Measurements from ENCODE around the gene CD180. TPM values are rescaled to one million over a fixed set of nuclear protein-coding genes. Genes with fewer than 3 reads are reported as not detected.

Gene CD180
- total RNA-seq, 1 experiment from 2014 or later, result not detected

GRCh38 chr5:67147760-67148159 lies 48.8 kb downstream of the CD180 start:
- DNase-seq (ENCODE audit: low read depth, low spot score) (no peak), ATAC-seq (no peak)
- ChIA-PET POLR2A (interaction anchor here (0.5 kb wide), 1 partner anchor 134 kb away, joined by 4 read pairs; no protein-coding TSS in a partner anchor), CTCF (no interaction called here)
- H3K27me3 ChIP-seq (ENCODE audit: control insufficient read depth, insufficient read depth, low read length), result peaks cover 6% of the 10 kb centered on the region
- H3K27ac ChIP-seq (ENCODE audit: low read length), result no peak overlapping the region
- no peaks in the 10 kb centered on the region for H3K4me1 ChIP-seq (ENCODE audit: control insufficient read depth, insufficient read depth, low read length)
- no peak for TF ChIP-seq POLR2AphosphoS5 (IDR thresholded peaks at IDR 0.05; ENCODE audit: low read depth, low read length)
- H3K4me3 ChIP-seq (ENCODE audit: low read depth in 2 of 2, low read length in 2 of 2), result no peak overlapping the region
- no TSS peak for BruUV-seq (replicated peaks)
- H3K36me3 ChIP-seq (ENCODE audit: control insufficient read depth, insufficient read depth, low read length), result no peaks in the 10 kb centered on the region
- no peaks in the 10 kb centered on the region for H3K9me3 ChIP-seq (ENCODE audit: control insufficient read depth, insufficient read depth, low read depth, low read length)
- in situ Hi-C loops (cut with HindIII; ENCODE audit: low pct_unique_long_range_greater_than_20kb, low sequenced_read_pairs) (no loop called here), intact Hi-C loops (cut with micrococcal nuclease; ENCODE audit: unreplicated experiment) (loop anchor here (10.0 kb wide), 1 partner anchor 263 kb away; no protein-coding TSS in a partner anchor)

DNA sequence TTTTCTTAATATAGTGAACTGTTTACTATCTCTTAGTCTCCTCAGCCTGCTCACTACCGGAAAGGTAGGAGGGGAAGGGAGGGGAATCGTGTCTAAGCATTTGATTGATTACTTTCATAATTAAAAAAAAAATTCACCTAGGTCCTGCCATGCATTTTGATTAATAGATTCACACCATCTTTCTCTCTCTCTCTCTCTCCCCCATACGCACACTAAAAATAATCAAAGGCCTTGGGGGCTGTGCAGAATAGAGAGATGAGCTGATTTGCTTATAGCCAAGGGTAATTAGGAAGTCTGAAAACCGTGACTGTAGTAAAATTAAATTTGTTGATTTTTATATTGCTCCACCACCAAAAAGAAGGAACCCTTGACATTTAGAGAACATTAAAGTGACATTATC lies 49.6 kb downstream of the CD180 start:
- no peaks in the 10 kb centered on the region for H3K9me3 ChIP-seq (ENCODE audit: control insufficient read depth, insufficient read depth, low read depth, low read length)
- no peaks in the 10 kb centered on the region for H3K4me1 ChIP-seq (ENCODE audit: control insufficient read depth, insufficient read depth, low read length)
- POLR2A ChIA-PET, result no interaction called here
- ATAC-seq (no peak), DNase-seq (ENCODE audit: low read depth, low spot score) (no peak)
- H3K27ac ChIP-seq (ENCODE audit: low read length), result no peak overlapping the region
- BruUV-seq (replicated peaks), result no TSS peak
- in situ Hi-C loops (cut with HindIII; ENCODE audit: low pct_unique_long_range_greater_than_20kb, low sequenced_read_pairs), result no loop called here
- peaks cover 2% of the 10 kb centered on the region for H3K27me3 ChIP-seq (ENCODE audit: control insufficient read depth, insufficient read depth, low read length)
- CTCF ChIA-PET, result no interaction called here
- TF ChIP-seq POLR2AphosphoS5 (IDR thresholded peaks at IDR 0.05; ENCODE audit: low read depth, low read length), result no peak
- TF ChIP-seq TCF7L2 (IDR thresholded peaks at IDR 0.05; ENCODE audit: low read depth, low read length), result no peak
- TF ChIP-seq, protein P1, sequence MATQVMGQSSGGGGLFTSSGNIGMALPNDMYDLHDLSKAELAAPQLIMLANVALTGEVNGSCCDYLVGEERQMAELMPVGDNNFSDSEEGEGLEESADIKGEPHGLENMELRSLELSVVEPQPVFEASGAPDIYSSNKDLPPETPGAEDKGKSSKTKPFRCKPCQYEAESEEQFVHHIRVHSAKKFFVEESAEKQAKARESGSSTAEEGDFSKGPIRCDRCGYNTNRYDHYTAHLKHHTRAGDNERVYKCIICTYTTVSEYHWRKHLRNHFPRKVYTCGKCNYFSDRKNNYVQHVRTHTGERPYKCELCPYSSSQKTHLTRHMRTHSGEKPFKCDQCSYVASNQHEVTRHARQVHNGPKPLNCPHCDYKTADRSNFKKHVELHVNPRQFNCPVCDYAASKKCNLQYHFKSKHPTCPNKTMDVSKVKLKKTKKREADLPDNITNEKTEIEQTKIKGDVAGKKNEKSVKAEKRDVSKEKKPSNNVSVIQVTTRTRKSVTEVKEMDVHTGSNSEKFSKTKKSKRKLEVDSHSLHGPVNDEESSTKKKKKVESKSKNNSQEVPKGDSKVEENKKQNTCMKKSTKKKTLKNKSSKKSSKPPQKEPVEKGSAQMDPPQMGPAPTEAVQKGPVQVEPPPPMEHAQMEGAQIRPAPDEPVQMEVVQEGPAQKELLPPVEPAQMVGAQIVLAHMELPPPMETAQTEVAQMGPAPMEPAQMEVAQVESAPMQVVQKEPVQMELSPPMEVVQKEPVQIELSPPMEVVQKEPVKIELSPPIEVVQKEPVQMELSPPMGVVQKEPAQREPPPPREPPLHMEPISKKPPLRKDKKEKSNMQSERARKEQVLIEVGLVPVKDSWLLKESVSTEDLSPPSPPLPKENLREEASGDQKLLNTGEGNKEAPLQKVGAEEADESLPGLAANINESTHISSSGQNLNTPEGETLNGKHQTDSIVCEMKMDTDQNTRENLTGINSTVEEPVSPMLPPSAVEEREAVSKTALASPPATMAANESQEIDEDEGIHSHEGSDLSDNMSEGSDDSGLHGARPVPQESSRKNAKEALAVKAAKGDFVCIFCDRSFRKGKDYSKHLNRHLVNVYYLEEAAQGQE (IDR thresholded peaks at IDR 0.05; ENCODE audit: insufficient read depth in 1 of 2, low read depth in 2 of 2, low read length in 1 of 2), result no peak
- no peak for TF ChIP-seq CTCF (IDR thresholded peaks at IDR 0.05)
- no peak for TF ChIP-seq SIN3A (IDR thresholded peaks at IDR 0.05; ENCODE audit: borderline replicate concordance, insufficient read depth, low read depth, low read length)
- intact Hi-C loops (cut with micrococcal nuclease; ENCODE audit: unreplicated experiment), result loop anchor here (10.0 kb wide), 1 partner anchor 262 kb away; no protein-coding TSS in a partner anchor
- H3K4me3 ChIP-seq (ENCODE audit: low read depth in 2 of 2, low read length in 2 of 2), result no peak overlapping the region
- no peaks in the 10 kb centered on the region for H3K36me3 ChIP-seq (ENCODE audit: control insufficient read depth, insufficient read depth, low read length)

GRCh38 chr5:67146574-67146973 lies 50.0 kb downstream of the CD180 start:
- no peaks in the 10 kb centered on the region for H3K36me3 ChIP-seq (ENCODE audit: control insufficient read depth, insufficient read depth, low read length)
- intact Hi-C loops (cut with micrococcal nuclease; ENCODE audit: unreplicated experiment), result loop anchor here (10.0 kb wide), 1 partner anchor 262 kb away; no protein-coding TSS in a partner anchor
- ChIA-PET CTCF (no interaction called here), POLR2A (no interaction called here)
- DNase-seq (ENCODE audit: low read depth, low spot score) (no peak), ATAC-seq (no peak)
- no peak overlapping the region for H3K4me3 ChIP-seq (ENCODE audit: low read depth in 2 of 2, low read length in 2 of 2)
- no peaks in the 10 kb centered on the region for H3K4me1 ChIP-seq (ENCODE audit: control insufficient read depth, insufficient read depth, low read length)
- peaks cover 2% of the 10 kb centered on the region for H3K27me3 ChIP-seq (ENCODE audit: control insufficient read depth, insufficient read depth, low read length)
- in situ Hi-C loops (cut with HindIII; ENCODE audit: low pct_unique_long_range_greater_than_20kb, low sequenced_read_pairs), result no loop called here
- no peak overlapping the region for H3K27ac ChIP-seq (ENCODE audit: low read length)
- BruUV-seq (replicated peaks), result no TSS peak
- no peak for TF ChIP-seq SIN3A (IDR thresholded peaks at IDR 0.05; ENCODE audit: borderline replicate concordance, insufficient read depth, low read depth, low read length)
- no peak for TF ChIP-seq POLR2AphosphoS5 (IDR thresholded peaks at IDR 0.05; ENCODE audit: low read depth, low read length)
- TF ChIP-seq CTCF (IDR thresholded peaks at IDR 0.05), result no peak
- TF ChIP-seq TCF7L2 (IDR thresholded peaks at IDR 0.05; ENCODE audit: low read depth, low read length), result no peak
- TF ChIP-seq, protein P1 (IDR thresholded peaks at IDR 0.05; ENCODE audit: insufficient read depth in 1 of 2, low read depth in 2 of 2, low read length in 1 of 2), result no peak
- H3K9me3 ChIP-seq (ENCODE audit: control insufficient read depth, insufficient read depth, low read depth, low read length), result no peaks in the 10 kb centered on the region
